CD14-positive monocyte (primary cell): ENCODE measurements around the gene PLS1. TPM values are rescaled to one million over a fixed set of nuclear protein-coding genes. Genes with fewer than 3 reads are reported as not detected.

ENCODE experiments used
- DNase-seq, 3 donors: peaks; one replicate each; pipeline ENCODE4 v3.0.0-alpha.2; 2011 to 2022
- H2AFZ ChIP-seq: 2 replicates; pipeline ENCODE4 v1.6.0; 2012; ENCODE audit warnings: mild to moderate bottlenecking, low read depth, low read length, inconsistent platforms; ENCODE audit not compliant: insufficient read depth, poor library complexity, severe bottlenecking
- H3K27ac ChIP-seq, 2 donors: 1 replicate in 1 of 2; 2 replicates in 1 of 2; pipeline ENCODE4 v1.5.1; 2012 to 2013; ENCODE audit warnings: low read length in 2 of 2, control low read depth in 1 of 2, inconsistent platforms in 1 of 2, low read depth in 1 of 2, mild to moderate bottlenecking in 1 of 2
- H3K27me3 ChIP-seq, 2 donors: one replicate each; pipeline versions ENCODE4 v1.6.0 to v1.6.1; 2011 to 2013; ENCODE audit warnings: low read length in 2 of 2; ENCODE audit not compliant: control insufficient read depth in 2 of 2, insufficient read depth in 2 of 2
- H3K36me3 ChIP-seq, 2 donors: replicated peaks in 1 of 2; 1 replicate in 1 of 2; 2 replicates in 1 of 2; pipeline versions ENCODE4 v1.5.1 to v1.6.1; 2012 to 2013; ENCODE audit warnings: low read length in 2 of 2, control low read depth in 1 of 2, inconsistent platforms in 1 of 2, mild to moderate bottlenecking in 1 of 2; ENCODE audit not compliant: insufficient read depth in 2 of 2, control insufficient read depth in 1 of 2
- H3K4me1 ChIP-seq, 2 donors: 1 replicate in 1 of 2; 2 replicates in 1 of 2; pipeline versions ENCODE4 v1.5.1 to v1.6.1; 2012 to 2013; ENCODE audit warnings: low read length in 2 of 2, control low read depth in 1 of 2, inconsistent platforms in 1 of 2, mild to moderate bottlenecking in 1 of 2, moderate library complexity in 1 of 2; ENCODE audit not compliant: insufficient read depth in 2 of 2, control insufficient read depth in 1 of 2
- H3K4me2 ChIP-seq: replicated peaks from 2 replicates; pipeline ENCODE3; 2012; ENCODE audit warnings: low read length, moderate library complexity, mild to moderate bottlenecking; ENCODE audit not compliant: poor library complexity, severe bottlenecking; ENCODE audit errors: extremely low read depth
- H3K4me3 ChIP-seq, 3 experiments: fragments of 200-600 bp in 1 of 3; sonication (generic) in 1 of 3; replicated peaks in 1 of 3; 1 replicate in 2 of 3; 2 replicates in 1 of 3; pipeline ENCODE4 v1.5.1; 2011 to 2013; ENCODE audit warnings: low read length in 3 of 3, mild to moderate bottlenecking in 3 of 3, control low read depth in 2 of 3, low read depth in 2 of 3, inconsistent platforms in 1 of 3, moderate library complexity in 1 of 3
- H3K79me2 ChIP-seq: 2 replicates; pipeline ENCODE4 v1.6.0; 2012; ENCODE audit warnings: mild to moderate bottlenecking, control low read depth, inconsistent platforms, low read length, moderate library complexity; ENCODE audit not compliant: insufficient read depth
- H3K9ac ChIP-seq: 2 replicates; pipeline ENCODE4 v1.6.0; 2017; ENCODE audit warnings: low read length, mild to moderate bottlenecking; ENCODE audit not compliant: insufficient read depth, poor library complexity, severe bottlenecking
- H3K9me3 ChIP-seq, 2 donors: replicated peaks in 1 of 2; 1 replicate in 1 of 2; 2 replicates in 1 of 2; pipeline versions ENCODE4 v1.5.1 to v1.6.1; 2012 to 2013; ENCODE audit warnings: low read length in 2 of 2, control low read depth in 1 of 2; ENCODE audit not compliant: control insufficient read depth in 1 of 2, insufficient read depth in 1 of 2
- H4K20me1 ChIP-seq: 2 replicates; pipeline ENCODE4 v1.6.0; 2012; ENCODE audit warnings: mild to moderate bottlenecking, low read length, control low read depth, moderate library complexity; ENCODE audit not compliant: insufficient read depth
- H3K27ac Mint-ChIP-seq, 7 donors: one replicate each; pipeline ENCODE4 v1.8.0; 2020; ENCODE audit warnings: mild to moderate bottlenecking in 7 of 7, mixed read lengths in 7 of 7, moderate library complexity in 6 of 7, inconsistent platforms in 2 of 7
- H3K27me3 Mint-ChIP-seq, 3 donors: one replicate each; pipeline ENCODE4 v1.8.0; 2021 to 2022; ENCODE audit warnings: low read depth in 3 of 3, mild to moderate bottlenecking in 3 of 3, mixed read lengths in 3 of 3, moderate library complexity in 3 of 3, inconsistent platforms in 1 of 3
- H3K36me3 Mint-ChIP-seq, 2 donors: one replicate each; pipeline ENCODE4 v1.8.0; 2020; ENCODE audit warnings: mixed read lengths in 2 of 2, inconsistent platforms in 1 of 2, mild to moderate bottlenecking in 1 of 2
- H3K4me1 Mint-ChIP-seq: one replicate; pipeline ENCODE4 v1.8.0; 2020; ENCODE audit warnings: mild to moderate bottlenecking, mixed read lengths
- H3K4me3 Mint-ChIP-seq, 2 donors: one replicate each; pipeline ENCODE4 v1.8.0; 2020; ENCODE audit warnings: mild to moderate bottlenecking in 2 of 2, mixed read lengths in 2 of 2, moderate library complexity in 1 of 2
- H3K9me3 Mint-ChIP-seq, 7 donors: one replicate each; pipeline ENCODE4 v1.8.0; 2020 to 2022; ENCODE audit warnings: mixed read lengths in 7 of 7, mild to moderate bottlenecking in 6 of 7, moderate library complexity in 6 of 7, inconsistent platforms in 2 of 7
- WGBS: methylation state at CpG from one replicate; pipeline ENCODE4 v1.1.5; 2013; ENCODE audit warnings: missing lambda C conversion rate; ENCODE audit not compliant: insufficient coverage; 5-methylcytosine and 5-hydroxymethylcytosine counted together
- intact Hi-C, 2 donors: fragments of 100-400 bp; cut with micrococcal nuclease; formaldehyde crosslinking; loops; one replicate each; pipeline versions ENCODE4 v1.15.0 to v1.15.1; 2023
- polyA plus RNA-seq, 3 donors: library from polyadenylated mRNA; depleted of rRNA in 1 of 3; unstranded in 2 of 3; stranded (reverse) in 1 of 3; fragments of 300-500 nt in 2 of 3; fragments of >200 nt in 1 of 3; fragmentation: Illumina TruSeq in 2 of 3; gene quantifications; 1 replicate in 2 of 3; 2 replicates in 1 of 3; pipeline ENCODE4 v1.2.3, GENCODE V29; 2012 to 2021
- TF ChIP-seq, protein P1 (sequence below): fragments of 200-600 bp; IDR thresholded peaks from one replicate; pipeline ENCODE4 v1.8.0; 2022; ENCODE audit warnings: antibody characterized with exemption, mild to moderate bottlenecking

Gene PLS1
- polyA plus RNA-seq, 3 donors, result 0.09 to 0.17 TPM; not detected in 1

DNA sequence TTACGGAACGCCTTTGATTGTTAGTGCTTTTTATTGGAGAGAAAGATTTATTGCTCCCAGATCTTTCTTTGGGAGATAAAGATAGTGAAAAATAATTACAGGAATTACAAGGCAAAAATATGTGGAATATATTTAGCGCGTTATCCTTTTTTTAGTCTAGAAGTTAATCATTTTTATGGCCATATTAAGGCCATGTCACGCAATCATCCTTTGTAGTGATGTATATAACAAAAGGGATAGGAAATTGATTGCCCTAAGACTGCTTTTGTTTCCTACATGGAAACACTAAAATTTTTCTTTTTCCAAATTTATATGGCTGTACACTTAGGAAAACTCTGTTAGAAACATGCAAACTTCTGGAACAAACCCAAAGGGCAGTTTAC is 129.2 kb downstream of the PLS1 start:
- Histone ChIP-seq H3K4me1 (peaks cover 8 to 12% of the 10 kb centered on the region in 2 donors), H2AFZ (no peak overlapping the region), H3K79me2 (no peaks in the 10 kb centered on the region), H3K27me3 (peaks cover 30 to 38% of the 10 kb centered on the region in 2 donors), H3K9ac (no peak overlapping the region), H3K4me2 (no peak overlapping the region), H3K36me3 (no peaks in the 10 kb centered on the region), H3K27ac (no peak overlapping the region), H3K9me3 (peaks cover 0 to 10% of the 10 kb centered on the region in 2 donors), H3K4me3 (no peak overlapping the region), H4K20me1 (no peaks in the 10 kb centered on the region)
- Mint-ChIP-seq H3K36me3 (no peaks in the 10 kb centered on the region), H3K27me3 (peaks cover 41 to 67% (median 51%) of the 10 kb centered on the region in 3 donors), H3K4me3 (peak overlapping the region in 1 of 2 donors; percentile 89), H3K27ac (no peak overlapping the region), H3K4me1 (peaks cover 9% of the 10 kb centered on the region), H3K9me3 (peaks cover 3 to 11% (median 4%) of the 10 kb centered on the region in 7 donors)
- TF ChIP-seq, protein P1, sequence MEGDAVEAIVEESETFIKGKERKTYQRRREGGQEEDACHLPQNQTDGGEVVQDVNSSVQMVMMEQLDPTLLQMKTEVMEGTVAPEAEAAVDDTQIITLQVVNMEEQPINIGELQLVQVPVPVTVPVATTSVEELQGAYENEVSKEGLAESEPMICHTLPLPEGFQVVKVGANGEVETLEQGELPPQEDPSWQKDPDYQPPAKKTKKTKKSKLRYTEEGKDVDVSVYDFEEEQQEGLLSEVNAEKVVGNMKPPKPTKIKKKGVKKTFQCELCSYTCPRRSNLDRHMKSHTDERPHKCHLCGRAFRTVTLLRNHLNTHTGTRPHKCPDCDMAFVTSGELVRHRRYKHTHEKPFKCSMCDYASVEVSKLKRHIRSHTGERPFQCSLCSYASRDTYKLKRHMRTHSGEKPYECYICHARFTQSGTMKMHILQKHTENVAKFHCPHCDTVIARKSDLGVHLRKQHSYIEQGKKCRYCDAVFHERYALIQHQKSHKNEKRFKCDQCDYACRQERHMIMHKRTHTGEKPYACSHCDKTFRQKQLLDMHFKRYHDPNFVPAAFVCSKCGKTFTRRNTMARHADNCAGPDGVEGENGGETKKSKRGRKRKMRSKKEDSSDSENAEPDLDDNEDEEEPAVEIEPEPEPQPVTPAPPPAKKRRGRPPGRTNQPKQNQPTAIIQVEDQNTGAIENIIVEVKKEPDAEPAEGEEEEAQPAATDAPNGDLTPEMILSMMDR, result no peak
- no peak for DNase-seq
- WGBS, result 93% methylated on average over 2 of the region's 5 CpGs
- intact Hi-C loops, result no loop called here

DNA sequence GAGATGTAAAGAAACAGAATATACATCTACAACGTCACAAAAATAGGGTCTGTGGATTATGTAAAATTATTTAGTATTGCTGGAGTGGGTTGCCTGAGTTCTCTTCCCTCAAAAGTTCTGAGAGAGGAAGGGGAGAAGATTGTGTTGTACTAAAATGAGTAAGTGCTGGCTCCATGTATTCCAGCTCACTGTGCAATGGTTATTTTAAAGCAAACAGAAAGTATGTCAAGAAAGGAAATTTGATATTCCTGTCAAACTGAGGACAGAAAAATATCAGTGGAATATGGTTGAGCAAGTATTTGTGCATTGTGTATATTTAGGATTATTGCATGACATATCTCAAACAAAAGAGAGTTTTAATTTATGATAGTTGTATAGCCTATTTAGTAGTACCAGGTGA is 129.8 kb downstream of the PLS1 start:
- H3K4me3 ChIP-seq, result no peak overlapping the region
- Mint-ChIP-seq H3K27me3 (peaks cover 41 to 65% (median 51%) of the 10 kb centered on the region in 3 donors), H3K9me3 (peaks cover 3 to 11% (median 4%) of the 10 kb centered on the region in 7 donors), H3K36me3 (no peaks in the 10 kb centered on the region), H3K4me3 (peak overlapping the region in 1 of 2 donors; percentile 37), H3K4me1 (peaks cover 9% of the 10 kb centered on the region), H3K27ac (no peak overlapping the region)
- TF ChIP-seq, protein P1, result no peak
- intact Hi-C loops, result no loop called here
- peaks cover 8 to 12% of the 10 kb centered on the region in 2 donors for H3K4me1 ChIP-seq
- no peak overlapping the region for H3K9ac ChIP-seq
- H2AFZ ChIP-seq, result no peak overlapping the region
- H3K36me3 ChIP-seq, result no peaks in the 10 kb centered on the region
- H3K27ac ChIP-seq, result no peak overlapping the region
- H3K9me3 ChIP-seq, result peaks cover 0 to 10% of the 10 kb centered on the region in 2 donors
- DNase-seq, result no peak
- no peak overlapping the region for H3K4me2 ChIP-seq
- H3K79me2 ChIP-seq, result no peaks in the 10 kb centered on the region
- peaks cover 30 to 38% of the 10 kb centered on the region in 2 donors for H3K27me3 ChIP-seq
- no CpG with 5 or more reads among the region's 1 CpG for WGBS
- H4K20me1 ChIP-seq, result no peaks in the 10 kb centered on the region
